ENCODE results near the gene SLC9A9.

DNA sequence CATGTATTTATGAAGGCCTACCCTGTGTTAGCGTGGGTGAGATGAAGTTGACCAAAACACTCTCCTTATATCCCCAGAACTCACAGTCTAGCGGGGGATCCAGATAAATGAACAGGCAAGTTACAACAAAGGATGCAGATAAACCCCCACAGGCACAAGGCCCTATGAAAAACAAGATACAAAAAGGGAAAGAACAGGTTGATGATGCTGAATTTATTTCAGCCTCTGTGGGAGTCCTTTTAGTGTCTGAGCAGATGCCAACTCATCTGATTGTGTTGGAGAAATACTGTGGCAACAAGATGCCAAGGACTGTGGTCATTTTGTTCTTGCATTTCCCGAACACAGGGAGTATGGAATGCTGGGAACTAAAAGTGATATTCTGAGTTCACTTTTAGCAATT lies 428.7 kb downstream of the SLC9A9 start:
- TF ChIP-seq EP300 (IDR thresholded peaks at IDR 0.05; ENCODE audit: borderline replicate concordance in 1 of 2, low read depth in 1 of 2, low read length in 1 of 2) (no peak), CTCF (IDR thresholded peaks at IDR 0.05) (no peak), POLR2AphosphoS5 (IDR thresholded peaks at IDR 0.05; ENCODE audit: low read depth, low read length) (no peak), SIN3A (IDR thresholded peaks at IDR 0.05; ENCODE audit: borderline replicate concordance, low read depth, low read length) (no peak), RCOR1 (IDR thresholded peaks at IDR 0.05; ENCODE audit: low read length) (no peak), RAD21 (IDR thresholded peaks at IDR 0.05; ENCODE audit: low read length) (no peak), NRF1 (IDR thresholded peaks at IDR 0.05; ENCODE audit: low read depth, low read length) (no peak), EZH2phosphoT487 (IDR thresholded peaks at IDR 0.05; ENCODE audit: borderline replicate concordance, low read depth) (no peak), GATA2 (CRISPR knock-in tag; IDR thresholded peaks at IDR 0.05) (no peak)
- TF ChIP-seq, protein P1, sequence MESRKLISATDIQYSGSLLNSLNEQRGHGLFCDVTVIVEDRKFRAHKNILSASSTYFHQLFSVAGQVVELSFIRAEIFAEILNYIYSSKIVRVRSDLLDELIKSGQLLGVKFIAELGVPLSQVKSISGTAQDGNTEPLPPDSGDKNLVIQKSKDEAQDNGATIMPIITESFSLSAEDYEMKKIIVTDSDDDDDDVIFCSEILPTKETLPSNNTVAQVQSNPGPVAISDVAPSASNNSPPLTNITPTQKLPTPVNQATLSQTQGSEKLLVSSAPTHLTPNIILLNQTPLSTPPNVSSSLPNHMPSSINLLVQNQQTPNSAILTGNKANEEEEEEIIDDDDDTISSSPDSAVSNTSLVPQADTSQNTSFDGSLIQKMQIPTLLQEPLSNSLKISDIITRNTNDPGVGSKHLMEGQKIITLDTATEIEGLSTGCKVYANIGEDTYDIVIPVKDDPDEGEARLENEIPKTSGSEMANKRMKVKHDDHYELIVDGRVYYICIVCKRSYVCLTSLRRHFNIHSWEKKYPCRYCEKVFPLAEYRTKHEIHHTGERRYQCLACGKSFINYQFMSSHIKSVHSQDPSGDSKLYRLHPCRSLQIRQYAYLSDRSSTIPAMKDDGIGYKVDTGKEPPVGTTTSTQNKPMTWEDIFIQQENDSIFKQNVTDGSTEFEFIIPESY (IDR thresholded peaks at IDR 0.05; ENCODE audit: borderline replicate concordance, low read depth), result no peak
- TF ChIP-seq, protein P2, sequence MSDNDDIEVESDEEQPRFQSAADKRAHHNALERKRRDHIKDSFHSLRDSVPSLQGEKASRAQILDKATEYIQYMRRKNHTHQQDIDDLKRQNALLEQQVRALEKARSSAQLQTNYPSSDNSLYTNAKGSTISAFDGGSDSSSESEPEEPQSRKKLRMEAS (IDR thresholded peaks at IDR 0.05; ENCODE audit: low read depth), result no peak

Measured in SK-N-SH (cell line).